Esophagus squamous epithelium (tissue), 4 donors: Measurements from ENCODE around the gene KDSR.

ENCODE experiments used
- POLR2A ChIP-seq, 4 donors: fragments of 450-650 bp; IDR thresholded peaks; one replicate each; pipeline ENCODE4 v1.6.1; 2017; ENCODE audit warnings: antibody characterized with exemption in 4 of 4, mild to moderate bottlenecking in 4 of 4, moderate library complexity in 3 of 4
- TF ChIP-seq, protein P1 (sequence below), 6 experiments: fragments of 450-650 bp in 4 of 6; fragments of 200-600 bp in 2 of 6; sonication (generic) in 2 of 6; IDR thresholded peaks; one replicate each; pipeline ENCODE4 v1.5.1; 2016 to 2019; ENCODE audit warnings: antibody characterized with exemption in 6 of 6, mild to moderate bottlenecking in 4 of 6, moderate library complexity in 4 of 6

GRCh38 chr18:63312019-63312409 is 55.0 kb downstream of the KDSR start:
- TF ChIP-seq POLR2A (IDR thresholded peaks at IDR 0.05): no peak
- TF ChIP-seq, protein P1, sequence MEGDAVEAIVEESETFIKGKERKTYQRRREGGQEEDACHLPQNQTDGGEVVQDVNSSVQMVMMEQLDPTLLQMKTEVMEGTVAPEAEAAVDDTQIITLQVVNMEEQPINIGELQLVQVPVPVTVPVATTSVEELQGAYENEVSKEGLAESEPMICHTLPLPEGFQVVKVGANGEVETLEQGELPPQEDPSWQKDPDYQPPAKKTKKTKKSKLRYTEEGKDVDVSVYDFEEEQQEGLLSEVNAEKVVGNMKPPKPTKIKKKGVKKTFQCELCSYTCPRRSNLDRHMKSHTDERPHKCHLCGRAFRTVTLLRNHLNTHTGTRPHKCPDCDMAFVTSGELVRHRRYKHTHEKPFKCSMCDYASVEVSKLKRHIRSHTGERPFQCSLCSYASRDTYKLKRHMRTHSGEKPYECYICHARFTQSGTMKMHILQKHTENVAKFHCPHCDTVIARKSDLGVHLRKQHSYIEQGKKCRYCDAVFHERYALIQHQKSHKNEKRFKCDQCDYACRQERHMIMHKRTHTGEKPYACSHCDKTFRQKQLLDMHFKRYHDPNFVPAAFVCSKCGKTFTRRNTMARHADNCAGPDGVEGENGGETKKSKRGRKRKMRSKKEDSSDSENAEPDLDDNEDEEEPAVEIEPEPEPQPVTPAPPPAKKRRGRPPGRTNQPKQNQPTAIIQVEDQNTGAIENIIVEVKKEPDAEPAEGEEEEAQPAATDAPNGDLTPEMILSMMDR (IDR thresholded peaks at IDR 0.05): no peak
